Measurements from ENCODE around the gene FCRL5. TPM values are rescaled to one million over a fixed set of nuclear protein-coding genes. Genes with fewer than 3 reads are reported as not detected.
"Not testable (repeated sequence)": the region's sequence is repeated elsewhere in the genome, so short reads cannot be mapped to it uniquely, and the experiment has no call there.

Gene FCRL5
- total RNA-seq (2014; rRNA removed; shearing (Covaris generic); ENCODE audit: low replicate concordance), result not detected in 2 replicates

GRCh38 chr1:157551694-157552693 lies at the start of gene FCRL5:
Gene FCRL5 (minus strand): TSS chr1:157552515. CDS start chr1:157552362, 153 bp downstream.
- Histone ChIP-seq H3K36me3 (no peaks in the 10 kb centered on the region), H3K27me3 (no peaks in the 10 kb centered on the region; the same call in none of the 2 replicates)

GRCh38 chr1:157600236-157600635 lies 47.9 kb upstream of the FCRL5 start:
- DNase-seq, result no peak
- H3K9me3 ChIP-seq, result no peaks in the 10 kb centered on the region

More at GRCh38 chr1:157551694-157552693, at the start of gene FCRL5:
- Histone ChIP-seq H3K4me3 (no peak within 1 kb of the TSS), H3K9me3 (no peaks in the 10 kb centered on the region)
- DNase-seq, result no peak

DNA sequence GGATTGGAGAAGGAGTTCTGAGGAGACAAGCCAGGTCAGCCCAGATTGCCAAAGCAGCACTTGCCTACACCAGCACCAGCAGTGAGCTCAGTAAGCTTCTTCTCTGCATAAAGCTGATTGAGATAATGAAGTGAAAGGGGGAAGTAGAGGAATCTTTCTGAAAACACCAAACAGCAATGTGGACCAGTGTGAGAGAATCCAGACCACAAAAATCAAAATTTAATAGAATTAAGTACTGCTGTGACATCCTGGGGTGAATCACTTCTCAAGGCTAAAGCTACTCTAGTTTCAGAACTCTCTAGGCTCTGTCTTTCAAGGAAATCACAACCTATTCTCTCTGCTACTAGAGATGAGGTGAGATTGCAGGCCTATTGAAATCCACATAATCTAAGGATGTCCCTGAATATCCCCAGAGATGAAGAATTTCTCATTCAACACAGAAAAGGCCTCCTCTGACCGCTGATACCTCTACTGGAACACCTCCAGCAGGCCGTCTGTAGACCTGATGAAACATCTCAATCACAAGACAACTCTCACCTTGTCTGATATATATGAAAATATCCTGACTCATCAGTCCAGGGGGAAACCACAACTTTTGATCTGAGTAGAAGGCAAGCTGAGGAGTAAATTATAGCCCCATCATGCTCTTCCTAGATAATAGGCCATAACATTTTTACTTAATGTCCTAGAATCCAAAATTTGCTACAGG lies 45.8 kb upstream of the FCRL5 start, which contains the start of gene FCRL4:
TSS of gene FCRL4 (minus strand) at position 127 of the 709 bp plus-strand sequence. CDS start 141 bp downstream, outside the sequence.
- DNase-seq, result no peak
- no peaks in the 10 kb centered on the region for H3K36me3 ChIP-seq
- peaks cover 16% of the 10 kb centered on the region for H3K27me3 ChIP-seq
- H3K9me3 ChIP-seq, result no peaks in the 10 kb centered on the region
- H3K4me3 ChIP-seq, result no peak within 1 kb of the TSS

More at GRCh38 chr1:157600236-157600635, 47.9 kb upstream of the FCRL5 start:
- peaks cover 16% of the 10 kb centered on the region for H3K27me3 ChIP-seq
- no peaks in the 10 kb centered on the region for H3K36me3 ChIP-seq
- no peak overlapping the region for H3K4me3 ChIP-seq

- no peaks in the 10 kb centered on the region for H3K9me3 ChIP-seq
- H3K36me3 ChIP-seq, result no peaks in the 10 kb centered on the region
- H3K4me3 ChIP-seq, result no peak overlapping the region
- peaks cover 9% of the 10 kb centered on the region for H3K27me3 ChIP-seq
- no peak for DNase-seq
Observed at GRCh38 chr1:157596384-157596783, 44.1 kb upstream of the FCRL5 start.

- H3K4me3 ChIP-seq, result no peak overlapping the region
- no peak for DNase-seq
- no peaks in the 10 kb centered on the region for H3K9me3 ChIP-seq
- H3K36me3 ChIP-seq, result no peaks in the 10 kb centered on the region
- peaks cover 5% of the 10 kb centered on the region; the same call in 1 of the 2 replicates for H3K27me3 ChIP-seq
Observed at GRCh38 chr1:157595356-157595755, 43.0 kb upstream of the FCRL5 start.

- Histone ChIP-seq H3K9me3 (no peaks in the 10 kb centered on the region), H3K36me3 (no peaks in the 10 kb centered on the region), H3K4me3 (no peak overlapping the region), H3K27me3 (peaks cover 15% of the 10 kb centered on the region)
- DNase-seq, result no peak
Observed at GRCh38 chr1:157585984-157586383, 33.7 kb upstream of the FCRL5 start.

DNA sequence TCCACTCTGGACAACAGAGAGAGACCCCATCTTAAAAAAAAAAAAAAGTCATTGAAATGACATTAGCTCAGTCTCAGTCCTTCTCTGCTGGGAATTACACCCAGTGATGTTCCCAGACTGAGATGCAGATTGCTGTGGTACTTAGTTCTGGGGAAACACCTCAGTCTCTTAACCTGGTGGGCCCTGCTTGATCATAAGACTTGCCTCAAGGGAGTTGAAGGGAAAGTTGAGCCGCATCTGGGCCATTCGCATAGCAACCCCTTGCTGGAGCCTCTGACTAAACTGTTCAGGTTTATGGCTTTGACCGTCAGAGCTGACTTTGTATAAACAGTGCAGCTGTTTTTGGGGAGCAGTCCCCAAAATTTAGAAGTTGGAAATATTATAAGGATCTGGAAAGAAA lies 32.2 kb upstream of the FCRL5 start:
- Histone ChIP-seq H3K9me3 (no peaks in the 10 kb centered on the region), H3K36me3 (no peaks in the 10 kb centered on the region), H3K4me3 (no peak overlapping the region), H3K27me3 (peaks cover 17% of the 10 kb centered on the region)
- no peak for DNase-seq

- Histone ChIP-seq H3K27me3 (peaks cover 14% of the 10 kb centered on the region), H3K4me3 (no peak overlapping the region), H3K36me3 (no peaks in the 10 kb centered on the region), H3K9me3 (no peaks in the 10 kb centered on the region)
- DNase-seq, result no peak
Observed at GRCh38 chr1:157580828-157581210, 28.5 kb upstream of the FCRL5 start.

GRCh38 chr1:157580179-157580827 lies 28.0 kb upstream of the FCRL5 start:
- H3K4me3 ChIP-seq, result no peak overlapping the region
- H3K9me3 ChIP-seq, result no peaks in the 10 kb centered on the region
- DNase-seq, result no peak
- H3K27me3 ChIP-seq, result peaks cover 14% of the 10 kb centered on the region
- H3K36me3 ChIP-seq, result no peaks in the 10 kb centered on the region

DNA sequence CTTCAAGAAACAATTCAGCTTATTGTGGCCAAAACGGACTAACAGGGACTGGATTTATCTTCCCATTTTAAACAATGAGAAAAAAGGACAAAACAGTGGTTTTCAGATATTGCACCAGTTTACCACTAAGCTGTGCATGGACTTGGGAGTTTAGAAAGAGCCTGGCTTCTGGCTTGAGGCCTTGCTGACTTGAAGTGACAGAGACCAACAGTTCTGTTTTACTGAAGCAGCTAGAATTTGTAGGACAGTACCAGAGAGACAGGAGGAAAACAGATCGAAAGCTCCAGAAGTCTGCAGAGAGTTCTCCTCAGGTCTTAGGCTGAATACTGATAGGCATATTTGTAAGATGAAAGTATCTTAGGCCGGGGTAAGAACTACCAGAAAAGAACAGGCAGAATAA lies 25.1 kb upstream of the FCRL5 start:
- DNase-seq, result no peak
- peaks cover 21% of the 10 kb centered on the region for H3K27me3 ChIP-seq
- H3K4me3 ChIP-seq, result no peak overlapping the region
- H3K36me3 ChIP-seq, result no peaks in the 10 kb centered on the region
- H3K9me3 ChIP-seq, result no peaks in the 10 kb centered on the region

DNA sequence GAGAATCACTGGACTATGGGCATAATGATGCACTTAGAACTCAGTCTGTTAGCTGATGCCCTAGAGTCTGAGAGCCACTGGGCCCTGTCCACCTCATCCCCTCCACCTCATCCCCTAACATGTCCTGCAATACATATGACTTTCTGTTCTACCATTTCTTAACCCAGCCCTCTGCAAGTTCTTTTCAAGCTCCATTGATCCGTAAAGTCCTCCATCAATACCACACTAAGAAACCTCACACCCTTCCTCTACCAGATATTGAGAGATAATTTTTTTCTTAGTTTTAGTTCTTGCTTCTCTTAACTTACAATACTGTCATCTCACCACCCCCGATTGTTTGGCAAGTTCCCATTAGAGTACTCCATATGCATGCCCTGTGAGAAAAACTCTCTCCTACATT lies 23.4 kb upstream of the FCRL5 start:
- H3K36me3 ChIP-seq, result no peaks in the 10 kb centered on the region
- H3K9me3 ChIP-seq, result no peaks in the 10 kb centered on the region

GRCh38 chr1:157574836-157575235 lies 22.5 kb upstream of the FCRL5 start:
- no peak for DNase-seq
- Histone ChIP-seq H3K27me3 (peaks cover 18% of the 10 kb centered on the region), H3K4me3 (no peak overlapping the region), H3K36me3 (no peaks in the 10 kb centered on the region), H3K9me3 (no peaks in the 10 kb centered on the region)

More for the DNA sequence above, 23.4 kb upstream of the FCRL5 start:
- Histone ChIP-seq H3K4me3 (no peak overlapping the region), H3K27me3 (peaks cover 18% of the 10 kb centered on the region)
- no peak for DNase-seq

- H3K36me3 ChIP-seq, result no peaks in the 10 kb centered on the region
- H3K9me3 ChIP-seq, result no peaks in the 10 kb centered on the region
- no peak for DNase-seq
- no peaks in the 10 kb centered on the region; the same call in none of the 2 replicates for H3K27me3 ChIP-seq
- no peak overlapping the region for H3K4me3 ChIP-seq
Observed at GRCh38 chr1:157566484-157567300, 14.4 kb upstream of the FCRL5 start.

DNA sequence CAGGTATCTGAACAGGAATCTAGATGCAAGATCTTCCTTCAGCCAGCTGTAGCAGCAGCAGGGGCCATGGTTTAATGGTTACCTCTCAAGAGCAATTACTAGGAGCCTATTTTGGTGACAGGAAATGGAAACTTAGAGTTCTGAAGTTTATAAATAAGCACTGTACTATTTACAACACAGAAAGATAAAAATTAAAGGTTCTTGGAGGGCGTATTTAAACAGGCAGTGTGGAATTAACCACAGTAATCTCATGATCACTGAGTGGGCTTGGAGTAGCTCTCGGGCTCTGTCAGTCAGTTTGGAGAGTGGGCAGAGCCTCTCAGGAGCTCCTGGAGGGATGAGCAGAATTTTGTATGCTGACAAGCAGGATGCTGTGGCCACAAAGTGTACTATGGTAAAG lies 10.2 kb upstream of the FCRL5 start:
- no peak for DNase-seq
- Histone ChIP-seq H3K4me3 (no peak overlapping the region), H3K27me3 (no peaks in the 10 kb centered on the region; the same call in 1 of the 2 replicates), H3K36me3 (no peaks in the 10 kb centered on the region), H3K9me3 (no peaks in the 10 kb centered on the region)

- no peaks in the 10 kb centered on the region for H3K9me3 ChIP-seq
- no peaks in the 10 kb centered on the region; the same call in 1 of the 2 replicates for H3K27me3 ChIP-seq
- H3K4me3 ChIP-seq, result no peak overlapping the region
- DNase-seq, result no peak
- no peaks in the 10 kb centered on the region for H3K36me3 ChIP-seq
Observed at GRCh38 chr1:157558119-157558518, 5.8 kb upstream of the FCRL5 start.

DNA sequence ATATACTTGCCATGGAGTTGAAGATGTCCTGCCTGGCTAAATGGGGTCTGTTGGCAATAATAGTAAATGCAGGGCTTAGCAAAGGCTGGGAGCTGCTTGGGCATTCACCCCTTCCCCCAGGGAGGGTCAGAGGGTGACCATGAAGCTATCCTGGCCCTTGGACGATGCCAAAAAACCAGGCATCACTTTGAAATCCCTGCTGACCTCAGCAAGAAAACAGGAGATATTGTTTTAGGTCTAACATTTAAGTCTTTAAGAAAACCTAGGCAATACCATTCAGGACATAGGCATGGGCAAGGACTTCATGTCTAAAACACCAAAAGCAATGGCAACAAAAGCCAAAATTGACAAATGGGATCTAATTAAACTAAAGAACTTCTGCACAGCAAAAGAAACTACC lies 4.2 kb downstream of the FCRL5 start:
- not testable (repeated sequence) for H3K9me3 ChIP-seq, DNase-seq, H3K27me3 ChIP-seq

More for the DNA sequence above, 4.2 kb downstream of the FCRL5 start:
- H3K4me3 ChIP-seq, H3K36me3 ChIP-seq: not testable (repeated sequence)

Data from MG63 (cell line).